NCI-H1105 (cell line): Measurements from ENCODE around the gene RFXAP.
A peak's percentile ranks its signal among the peaks of the same experiment; 100 is the strongest.
"Not testable (repeated sequence)": the region's sequence is repeated elsewhere in the genome, so short reads cannot be mapped to it uniquely, and the experiment has no call there.

Experiments used
- DNase-seq: peaks from one replicate; lab custom pipeline; 2025; lab: John Stamatoyannopoulos, UW

The RFXAP gene

DNA sequence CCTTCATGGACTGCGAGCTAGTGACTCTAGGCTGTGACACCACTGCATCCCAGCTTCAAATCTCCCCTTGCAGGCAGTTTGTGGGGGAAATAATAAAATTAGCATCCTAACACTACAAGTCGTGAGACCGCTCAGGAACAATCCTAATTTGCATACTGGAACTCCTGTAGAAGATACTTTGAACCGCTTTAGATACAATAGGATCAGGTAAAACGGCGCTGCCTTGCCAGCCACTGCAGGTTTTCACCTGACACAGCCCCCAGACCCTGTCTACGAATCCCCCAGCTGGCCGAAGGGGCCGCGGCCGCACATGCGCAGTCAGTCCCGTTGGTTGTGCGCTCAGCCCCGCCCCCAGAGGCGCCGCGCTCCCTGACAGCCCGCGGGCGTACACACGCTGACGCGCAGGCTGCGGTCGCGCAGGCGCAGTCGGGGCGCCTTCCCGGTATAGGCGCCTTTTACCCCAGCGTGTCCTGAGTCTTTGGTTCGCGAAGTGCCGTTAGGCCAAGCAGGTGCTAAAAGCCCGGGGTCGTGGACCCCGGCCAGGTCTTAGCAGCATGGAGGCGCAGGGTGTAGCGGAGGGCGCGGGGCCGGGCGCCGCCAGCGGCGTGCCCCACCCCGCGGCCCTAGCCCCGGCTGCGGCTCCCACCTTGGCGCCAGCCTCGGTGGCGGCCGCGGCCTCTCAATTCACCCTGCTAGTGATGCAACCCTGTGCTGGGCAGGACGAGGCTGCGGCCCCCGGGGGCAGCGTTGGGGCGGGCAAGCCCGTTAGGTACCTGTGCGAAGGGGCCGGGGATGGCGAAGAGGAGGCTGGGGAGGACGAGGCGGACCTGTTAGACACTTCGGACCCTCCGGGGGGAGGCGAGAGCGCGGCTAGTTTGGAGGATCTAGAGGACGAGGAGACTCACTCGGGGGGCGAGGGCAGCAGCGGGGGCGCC lies at the start of gene RFXAP:
RFXAP (plus strand) TSS at position 419 of the 935 bp plus-strand sequence; CDS start at position 555, 136 bp downstream.
- peak; percentile 71 for DNase-seq

DNA sequence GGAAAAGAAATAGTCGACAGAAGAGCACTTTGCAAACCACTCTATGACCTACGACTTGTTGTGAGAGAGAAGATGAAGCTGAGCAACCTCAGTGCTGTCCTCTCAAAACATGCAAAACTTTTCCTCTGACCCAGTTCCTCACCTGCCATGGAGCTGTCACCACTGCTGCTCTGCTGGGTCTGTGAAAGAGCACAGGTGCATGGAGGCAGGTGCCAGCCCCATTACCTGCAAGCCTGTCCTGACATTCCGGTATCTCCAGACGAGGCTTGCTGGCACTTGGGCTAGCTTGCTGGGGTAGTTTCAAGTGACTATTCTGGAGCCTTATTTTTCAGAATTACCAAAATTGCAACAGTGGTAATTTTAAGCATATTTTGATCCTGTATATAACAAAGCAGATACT lies 49.5 kb upstream of the RFXAP start:
- DNase-seq: no peak

DNA sequence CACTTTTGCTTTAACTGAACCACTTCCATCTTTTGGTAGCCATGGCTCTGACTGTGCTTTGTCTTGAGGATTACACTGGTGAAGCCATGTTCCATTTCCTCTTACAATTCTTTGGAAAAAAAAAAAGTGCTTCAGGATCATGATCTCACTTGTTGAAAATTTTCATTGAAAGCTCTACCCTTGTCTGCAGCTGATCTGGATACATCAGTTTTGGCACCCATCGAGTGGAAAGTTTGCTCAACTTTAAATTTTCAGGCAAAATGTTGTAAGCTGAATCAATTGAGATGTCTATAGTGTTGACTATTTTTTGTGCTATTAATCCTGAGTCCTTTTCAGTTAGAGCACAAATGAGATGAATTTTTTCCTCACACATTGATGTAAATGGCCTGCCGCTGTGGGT lies 48.3 kb upstream of the RFXAP start:
- no peak for DNase-seq

GRCh38 chr13:36772853-36773252 lies 46.2 kb upstream of the RFXAP start:
- no peak for DNase-seq

GRCh38 chr13:36774931-36775330 lies 44.1 kb upstream of the RFXAP start:
- DNase-seq: no peak

DNA sequence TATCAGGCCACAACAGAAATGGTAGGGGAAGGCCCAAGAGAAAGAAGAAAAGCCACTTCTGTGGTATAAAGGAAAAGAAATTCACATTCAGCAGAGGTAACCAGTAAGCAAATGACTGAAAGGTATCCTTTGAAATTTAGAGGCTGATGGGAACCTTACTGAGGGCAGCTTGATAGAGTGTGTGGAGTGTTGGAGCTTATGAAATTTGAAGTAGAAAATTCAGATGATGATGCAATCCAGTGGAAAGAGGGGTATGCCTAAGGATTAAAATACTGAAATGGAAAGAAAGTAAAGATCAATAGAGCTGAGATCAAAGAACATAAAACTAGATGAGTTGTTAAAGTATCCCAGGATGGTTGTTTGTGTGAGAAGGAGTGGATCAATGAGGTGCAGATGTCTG lies 42.8 kb upstream of the RFXAP start:
- DNase-seq: no peak

DNA sequence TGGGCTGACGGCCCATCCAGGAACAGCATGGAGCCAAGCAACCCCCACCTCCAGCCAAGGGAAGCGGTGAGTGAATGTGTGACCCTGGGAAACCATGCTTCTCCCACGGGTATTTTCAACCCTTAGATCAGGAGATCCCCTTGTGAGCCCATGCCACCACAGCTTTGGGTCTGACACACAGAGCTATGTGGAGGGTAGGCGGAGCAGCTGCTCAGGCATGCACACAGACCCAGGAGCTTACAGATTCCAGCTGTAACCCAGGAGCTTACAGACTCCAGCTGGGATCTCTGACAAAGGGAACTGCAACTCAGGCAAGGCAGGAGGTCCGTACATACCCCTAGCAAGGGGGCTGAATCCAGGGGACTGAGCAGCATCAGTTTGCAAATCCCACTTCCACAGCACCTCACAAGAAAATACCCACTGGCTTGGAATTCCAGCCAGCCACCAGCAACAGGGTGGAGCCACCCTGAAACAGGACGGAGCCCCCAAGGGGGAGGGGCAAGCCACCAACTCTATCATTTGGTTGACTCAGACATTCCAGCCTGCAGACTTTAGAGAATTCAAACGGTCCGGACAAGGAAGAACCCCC lies 40.8 kb upstream of the RFXAP start:
- DNase-seq: no peak

DNA sequence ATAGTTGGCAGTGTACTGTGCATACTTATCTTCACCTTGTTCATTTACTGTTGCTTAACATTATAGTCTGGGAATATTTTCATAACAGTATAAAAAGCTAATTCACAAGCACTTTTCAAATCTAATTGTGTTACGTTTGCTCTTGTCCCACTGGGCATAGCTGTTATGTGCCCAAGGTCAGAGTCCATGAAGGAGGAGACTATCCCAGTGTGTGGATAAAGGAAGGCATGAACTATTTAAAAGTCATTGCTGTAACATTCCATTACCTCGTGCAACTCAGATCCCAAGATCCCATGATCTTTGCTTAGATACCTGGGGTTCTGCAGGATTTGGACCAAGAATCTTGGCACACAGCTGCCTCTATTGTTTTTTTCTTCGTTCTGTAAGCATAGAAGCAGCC lies 35.1 kb upstream of the RFXAP start:
- DNase-seq: no peak

DNA sequence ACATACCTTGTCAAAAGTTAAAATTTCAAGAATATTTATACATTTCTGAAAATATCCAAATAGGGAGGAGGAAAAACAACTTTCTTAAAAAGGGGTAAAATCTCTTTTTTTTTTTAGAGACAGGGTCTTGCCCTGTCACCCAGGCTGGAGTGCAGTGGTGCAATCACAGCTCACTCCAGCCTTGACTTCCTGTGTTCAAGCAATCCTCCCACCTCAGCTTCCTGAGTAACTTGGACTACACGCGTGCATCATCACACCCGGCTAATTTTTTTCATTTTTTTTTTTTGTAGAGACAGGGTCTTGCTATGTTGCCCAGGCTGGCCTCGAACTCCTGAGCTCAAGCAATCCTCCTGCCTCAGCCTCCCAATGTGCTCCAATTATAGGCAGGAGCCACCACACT lies 32.8 kb upstream of the RFXAP start:
- DNase-seq: not testable (repeated sequence)

DNA sequence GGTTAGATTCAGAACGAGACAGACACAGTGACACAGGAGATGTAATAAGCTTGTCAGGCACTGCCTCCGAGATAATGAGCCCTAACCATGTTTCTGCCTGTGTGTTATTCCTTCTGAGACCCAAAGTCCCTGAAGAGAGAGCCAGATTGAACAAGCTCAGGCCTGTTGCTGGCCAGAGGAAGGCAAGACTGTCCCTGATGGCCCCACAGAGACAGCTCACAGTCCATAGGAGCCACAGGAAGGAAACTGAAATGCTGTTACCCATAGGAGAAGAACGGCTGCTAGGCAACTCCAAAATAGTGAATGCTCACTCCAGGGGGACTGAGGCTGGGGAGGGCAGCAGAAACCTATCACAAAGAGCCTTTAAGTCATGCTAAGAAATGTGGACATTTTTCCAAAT lies 31.8 kb upstream of the RFXAP start:
- no peak for DNase-seq

DNA sequence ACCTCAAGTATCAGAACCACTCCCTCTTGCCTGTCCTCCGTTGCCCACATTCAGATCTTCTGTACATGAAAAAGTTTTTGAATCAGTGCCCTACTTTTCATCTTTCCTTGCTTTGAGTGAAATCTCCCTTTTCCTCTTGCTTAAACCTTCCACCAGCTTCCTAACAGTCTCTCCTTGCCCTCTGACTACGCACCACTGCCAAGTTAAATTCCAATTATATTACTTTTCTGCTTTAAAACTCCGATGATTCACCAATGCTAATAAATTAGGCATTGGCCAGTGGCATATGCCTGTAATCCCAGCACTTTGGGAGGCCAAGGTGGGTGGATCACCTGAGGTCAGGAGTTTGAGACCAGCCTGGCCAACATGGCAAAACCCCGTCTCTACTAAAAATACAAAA lies 30.7 kb upstream of the RFXAP start:
- DNase-seq: no peak

DNA sequence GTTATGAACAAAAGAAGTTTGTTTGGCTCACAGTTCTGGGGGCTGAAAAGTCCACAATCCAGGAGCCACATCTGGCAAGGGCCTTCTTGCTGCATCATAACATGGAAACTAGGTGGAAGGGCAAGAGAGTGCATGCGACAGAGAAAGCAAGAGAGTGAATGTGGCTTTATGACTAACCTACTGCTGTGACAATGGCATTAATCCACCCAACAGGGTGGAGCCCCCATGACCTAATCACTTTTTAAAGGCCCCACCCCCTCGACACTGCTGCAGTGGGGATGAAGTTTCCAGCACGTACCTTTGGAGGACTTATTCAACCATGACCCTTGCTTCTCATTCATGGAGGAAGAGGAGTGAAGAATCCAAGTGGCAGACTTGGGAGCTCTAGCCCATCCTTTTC lies 30.0 kb upstream of the RFXAP start:
- no peak for DNase-seq

DNA sequence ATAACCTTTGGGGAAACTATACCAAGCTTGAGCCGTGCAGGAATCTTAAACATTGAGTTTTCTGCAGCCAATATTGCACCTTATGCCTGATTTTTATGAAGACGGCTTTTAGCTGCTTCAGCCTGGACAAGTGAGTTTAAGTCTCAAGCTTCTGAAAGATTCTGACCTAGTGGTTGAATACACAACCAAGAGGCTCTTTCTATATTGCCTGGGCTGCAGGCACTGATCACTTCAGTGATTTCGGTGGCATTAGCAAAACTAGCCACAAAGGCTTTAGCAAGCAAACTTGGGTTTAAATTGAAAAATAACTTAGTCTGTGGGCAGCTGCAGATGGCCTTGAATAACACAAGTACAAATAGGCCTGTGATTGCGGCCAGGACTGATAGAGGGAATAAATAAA lies 29.3 kb upstream of the RFXAP start:
- no peak for DNase-seq

DNA sequence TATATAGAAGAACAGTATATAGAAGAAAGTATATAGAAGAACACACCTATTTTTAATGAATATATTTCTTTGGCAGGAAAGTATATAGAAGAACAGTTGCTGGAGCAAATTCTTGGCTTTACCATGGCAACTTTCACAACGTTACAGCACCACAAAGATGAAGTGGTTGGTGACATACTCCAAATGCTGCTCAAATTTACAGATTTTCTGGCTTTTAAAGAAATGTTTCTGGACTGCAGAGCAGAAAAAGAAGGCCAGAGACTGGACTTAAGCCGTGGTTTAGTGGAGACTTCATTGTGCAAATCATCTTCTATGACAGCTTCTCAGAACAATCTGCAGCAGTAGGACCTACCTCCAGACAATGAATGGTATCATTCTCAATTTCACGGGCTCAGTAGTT lies 24.3 kb upstream of the RFXAP start:
- DNase-seq: no peak

GRCh38 chr13:36795463-36795862 lies 23.6 kb upstream of the RFXAP start:
- no peak for DNase-seq

- no peak for DNase-seq
Measured at GRCh38 chr13:36796052-36796451, 23.0 kb upstream of the RFXAP start.

- no peak for DNase-seq
Measured at GRCh38 chr13:36801035-36801434, 18.0 kb upstream of the RFXAP start.

DNA sequence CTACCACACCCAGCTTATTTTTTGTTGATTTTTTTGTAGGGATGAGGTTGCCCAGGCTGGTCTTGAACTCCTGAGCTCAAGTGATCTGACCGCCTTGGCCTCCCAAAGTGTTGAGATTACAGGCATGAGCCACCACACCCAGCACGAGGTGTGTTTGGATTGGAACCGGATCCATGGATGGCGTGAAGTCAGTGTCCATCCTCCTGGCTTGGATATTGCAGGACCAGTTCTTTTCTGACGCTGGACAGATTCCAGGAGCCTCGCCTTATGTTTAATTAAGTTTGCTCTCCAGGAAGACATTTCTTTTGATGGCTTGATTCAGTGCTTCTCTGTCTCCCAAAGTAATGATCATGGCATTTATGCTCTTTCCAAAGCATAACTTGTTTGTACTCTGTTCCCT lies 14.4 kb upstream of the RFXAP start:
- DNase-seq: no peak

DNA sequence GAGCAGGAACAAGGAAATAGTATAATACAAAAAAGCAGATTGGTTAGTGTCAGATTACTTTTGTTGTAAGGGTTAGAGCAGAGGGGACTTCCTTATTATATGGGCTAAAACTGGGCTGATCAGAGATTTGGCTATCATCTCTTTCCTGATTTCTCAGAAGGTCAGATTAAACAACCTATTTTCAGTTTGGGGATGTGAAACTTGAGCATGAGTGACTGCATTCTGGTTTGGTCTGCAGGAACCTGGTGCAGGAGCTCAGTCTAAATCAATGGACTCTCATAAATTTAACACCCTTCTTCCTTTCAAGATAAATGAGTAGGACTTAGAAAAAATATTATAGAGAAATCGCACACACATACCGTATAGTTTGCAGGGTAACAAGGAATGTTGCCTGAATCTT lies 12.9 kb upstream of the RFXAP start:
- DNase-seq: no peak

DNA sequence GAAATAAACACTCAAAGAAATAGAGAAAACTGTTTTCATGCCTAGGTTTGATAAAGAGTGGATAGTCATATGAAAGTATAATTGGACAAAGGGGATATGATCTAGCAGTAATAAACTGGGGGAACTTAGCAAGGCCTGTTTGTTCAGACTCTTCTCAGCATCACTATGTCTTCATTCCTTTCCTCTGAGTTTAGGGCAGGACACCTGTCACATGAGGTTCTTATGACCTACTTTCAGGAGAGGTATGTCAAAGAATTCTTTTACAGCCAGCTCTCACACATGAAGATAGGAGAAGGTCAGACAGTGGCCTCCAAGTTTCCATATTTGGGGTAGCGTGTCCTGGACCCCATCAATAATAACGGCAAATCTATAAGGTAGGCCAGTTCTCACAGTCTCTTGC lies 11.4 kb upstream of the RFXAP start:
- DNase-seq: no peak

GRCh38 chr13:36813225-36813624 lies 5.8 kb upstream of the RFXAP start:
- DNase-seq: no peak

DNA sequence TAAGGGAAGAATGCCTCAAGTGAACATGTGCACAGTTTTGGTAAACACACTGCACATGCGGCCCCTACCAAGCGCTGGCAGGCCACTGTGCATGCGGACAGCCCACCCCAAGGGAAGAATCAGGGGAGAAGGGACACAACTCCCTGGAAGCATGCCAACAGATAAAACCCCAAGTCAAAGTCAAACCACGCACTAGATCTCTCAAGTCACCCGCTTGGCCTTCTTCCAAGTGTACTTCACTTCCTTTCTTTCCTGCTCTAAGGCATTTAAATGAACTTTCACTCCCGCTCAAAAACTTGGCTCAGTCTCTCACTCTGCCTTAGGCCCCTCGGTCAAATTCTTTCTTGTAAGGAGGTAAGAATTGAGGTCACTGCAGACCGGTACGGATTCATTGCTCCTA lies 4.6 kb upstream of the RFXAP start:
- no peak for DNase-seq

DNA sequence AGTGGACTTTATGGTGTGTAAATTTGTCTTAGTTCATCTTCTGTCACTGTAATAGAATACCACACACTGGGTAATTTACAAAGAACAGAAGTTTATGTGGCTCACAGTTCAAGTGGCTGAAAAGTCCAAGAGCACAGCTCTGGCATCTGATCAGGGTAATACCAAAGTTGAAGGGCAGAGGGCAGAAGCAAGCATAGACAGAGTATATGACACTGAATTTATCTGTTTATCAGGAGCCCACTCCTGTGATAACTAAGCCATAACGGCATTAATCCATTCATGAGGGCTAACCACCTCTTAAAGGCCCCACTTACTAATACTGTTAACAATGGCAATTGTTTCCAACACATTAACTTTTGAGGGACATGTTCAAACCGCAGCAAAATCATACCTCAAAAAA lies 4.0 kb upstream of the RFXAP start:
- DNase-seq: no peak
